Thymus (tissue), 11 donors: ENCODE data around the gene COLQ. TPM values are rescaled to one million over a fixed set of nuclear protein-coding genes. Genes with fewer than 3 reads are reported as not detected.
"Not testable (repeated sequence)": the region's sequence is repeated elsewhere in the genome, so short reads cannot be mapped to it uniquely, and the experiment has no call there.

Experiments used
- DNase-seq, 9 donors: peaks; one replicate each; pipeline ENCODE4 v3.0.0-alpha.2; 2013; ENCODE audit warnings: low spot score in 9 of 9, low read depth in 6 of 9, missing footprints in 1 of 9
- H3K27ac ChIP-seq, 2 donors: one replicate each; pipeline ENCODE4 v1.5.1; 2013; ENCODE audit warnings: control low read depth in 1 of 2, low read depth in 1 of 2, low read length in 1 of 2, mild to moderate bottlenecking in 1 of 2, moderate library complexity in 1 of 2
- H3K27me3 ChIP-seq, 2 donors: one replicate each; pipeline ENCODE4 v1.5.1; 2013; ENCODE audit warnings: low read length in 1 of 2; ENCODE audit not compliant: control insufficient read depth in 2 of 2, insufficient read depth in 1 of 2
- H3K36me3 ChIP-seq, 2 donors: one replicate each; pipeline ENCODE4 v1.5.1; 2013; ENCODE audit warnings: low read length in 1 of 2, mild to moderate bottlenecking in 1 of 2, moderate library complexity in 1 of 2; ENCODE audit not compliant: control insufficient read depth in 2 of 2, insufficient read depth in 2 of 2
- H3K4me1 ChIP-seq, 2 donors: one replicate each; pipeline ENCODE4 v1.5.1; 2013; ENCODE audit warnings: low read length in 2 of 2; ENCODE audit not compliant: control insufficient read depth in 2 of 2, insufficient read depth in 2 of 2
- H3K4me3 ChIP-seq, 2 donors: one replicate each; pipeline ENCODE4 v1.5.1; 2013; ENCODE audit warnings: low read length in 2 of 2, control low read depth in 1 of 2, mild to moderate bottlenecking in 1 of 2
- H3K9me3 ChIP-seq, 2 donors: one replicate each; pipeline ENCODE4 v1.5.1; 2013; ENCODE audit warnings: low read length in 1 of 2, mild to moderate bottlenecking in 1 of 2; ENCODE audit not compliant: control insufficient read depth in 2 of 2, insufficient read depth in 1 of 2
- WGBS: extraction: QIAGEN DNeasy Blood & Tissue Kit; methylation state at CpG from one replicate; pipeline ENCODE4 v1.1.7; 2013; 5-methylcytosine and 5-hydroxymethylcytosine counted together
- polyA plus RNA-seq: library from polyadenylated mRNA; stranded (reverse); fragments of 200-250 nt; gene quantifications from one replicate; pipeline ENCODE4 v1.2.3, GENCODE V29; 2013
- total RNA-seq: library from RNA; stranded (reverse); fragments of 120-200 nt; gene quantifications from one replicate; pipeline ENCODE4 v1.2.4, GENCODE V29; 2013
- donor health status: healthy.

The COLQ gene
- total and polyA plus RNA-seq, 2 donors = 4.2 to 6.2 TPM

DNA sequence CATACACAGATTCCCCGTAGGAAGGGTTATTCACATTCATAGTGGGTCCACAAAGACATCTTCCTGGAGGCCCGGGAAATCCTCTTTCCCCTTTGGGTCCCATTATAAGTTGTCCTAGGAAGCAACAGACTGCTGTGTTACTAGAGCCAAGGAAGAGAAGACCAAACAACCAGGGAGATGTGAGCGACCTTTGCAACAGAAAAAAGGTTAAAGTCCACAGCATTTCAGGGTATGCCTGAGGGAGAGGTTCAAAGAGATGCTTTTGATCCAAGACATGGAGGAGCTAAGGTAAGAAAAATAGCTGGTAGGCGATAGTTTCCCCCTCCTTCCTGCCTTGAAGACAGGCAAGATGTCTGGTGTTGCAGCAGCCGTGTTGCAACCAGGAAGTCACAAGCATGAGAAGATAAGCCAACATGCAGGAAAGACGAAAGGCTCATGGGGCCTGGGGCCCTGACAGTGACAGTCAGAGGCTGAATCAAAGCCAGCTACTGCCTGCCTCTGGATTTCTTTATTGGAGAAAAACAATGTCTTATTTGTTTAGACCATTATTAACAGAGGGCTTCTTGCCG lies 63.2 kb downstream of the COLQ start:
- H3K4me3 ChIP-seq = no peak overlapping the region
- H3K4me1 ChIP-seq = peaks cover 9 to 21% of the 10 kb centered on the region in 2 donors
- no peak for DNase-seq
- no peak overlapping the region for H3K27ac ChIP-seq
- no peaks in the 10 kb centered on the region for H3K36me3 ChIP-seq
- H3K9me3 ChIP-seq = no peaks in the 10 kb centered on the region
- H3K27me3 ChIP-seq = no peaks in the 10 kb centered on the region
- WGBS = 94% methylated on average over 7 of the region's 7 CpGs

DNA sequence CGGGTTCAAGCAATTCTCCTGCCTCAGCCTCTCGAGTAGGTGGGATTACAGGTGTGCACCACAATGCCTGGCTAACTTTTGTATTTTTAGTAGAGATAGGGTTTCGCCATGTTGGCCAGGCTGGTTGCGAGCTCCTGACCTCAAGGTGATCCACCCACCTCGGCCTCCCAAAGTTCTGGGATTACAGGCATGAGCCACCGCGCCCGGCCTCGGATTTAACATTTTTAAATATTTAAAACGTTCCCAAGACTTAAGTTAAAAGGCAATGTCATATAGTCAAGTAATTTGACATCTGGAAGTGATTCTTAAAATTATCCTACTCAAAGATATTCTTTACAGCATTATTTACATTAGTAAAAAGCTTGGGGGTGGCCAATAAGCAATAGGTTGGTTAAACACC lies 64.6 kb downstream of the COLQ start:
- not testable (repeated sequence) for H3K4me3 ChIP-seq, H3K27me3 ChIP-seq, H3K27ac ChIP-seq, H3K36me3 ChIP-seq, DNase-seq, H3K9me3 ChIP-seq
- 97% methylated on average over 10 of the region's 10 CpGs for WGBS
- H3K4me1 ChIP-seq = peaks cover 9 to 11% of the 10 kb centered on the region in 2 donors

- no peaks in the 10 kb centered on the region for H3K36me3 ChIP-seq
Observed at GRCh38 chr3:15456321-15456720, 65.2 kb downstream of the COLQ start.

GRCh38 chr3:15455756-15456155 lies 65.8 kb downstream of the COLQ start:
- peaks cover under 1 to 1% of the 10 kb centered on the region in 2 donors for H3K4me1 ChIP-seq
- H3K36me3 ChIP-seq = no peaks in the 10 kb centered on the region
- WGBS = 97% methylated on average over 7 of the region's 7 CpGs
- H3K4me3 ChIP-seq = no peak overlapping the region
- no peaks in the 10 kb centered on the region for H3K27me3 ChIP-seq
- no peaks in the 10 kb centered on the region for H3K9me3 ChIP-seq
- DNase-seq = no peak
- no peak overlapping the region for H3K27ac ChIP-seq

More at GRCh38 chr3:15456321-15456720, 65.2 kb downstream of the COLQ start:
- DNase-seq = no peak
- no peak overlapping the region for H3K4me3 ChIP-seq
- H3K27ac ChIP-seq = no peak overlapping the region
- H3K4me1 ChIP-seq = peaks cover 6 to 7% of the 10 kb centered on the region in 2 donors
- 97% methylated on average over 2 of the region's 2 CpGs for WGBS
- H3K27me3 ChIP-seq = no peaks in the 10 kb centered on the region
- H3K9me3 ChIP-seq = no peaks in the 10 kb centered on the region

GRCh38 chr3:15454965-15455364 lies 66.5 kb downstream of the COLQ start:
- Histone ChIP-seq H3K36me3 (no peaks in the 10 kb centered on the region), H3K9me3 (no peaks in the 10 kb centered on the region), H3K4me1 (no peaks in the 10 kb centered on the region), H3K27ac (no peak overlapping the region), H3K4me3 (no peak overlapping the region), H3K27me3 (no peaks in the 10 kb centered on the region)
- no peak for DNase-seq

GRCh38 chr3:15453991-15454625 lies 67.4 kb downstream of the COLQ start:
- H3K27ac ChIP-seq = no peak overlapping the region
- H3K4me3 ChIP-seq = no peak overlapping the region
- H3K27me3 ChIP-seq = no peaks in the 10 kb centered on the region
- H3K9me3 ChIP-seq = no peaks in the 10 kb centered on the region
- no peak for DNase-seq
- no peaks in the 10 kb centered on the region for H3K4me1 ChIP-seq
- WGBS = 90% methylated on average over 9 of the region's 9 CpGs
- H3K36me3 ChIP-seq = no peaks in the 10 kb centered on the region

- DNase-seq = no peak
- WGBS = 97% methylated on average over 8 of the region's 8 CpGs
- H3K4me3 ChIP-seq = no peak overlapping the region
- H3K27ac ChIP-seq = no peak overlapping the region
- no peaks in the 10 kb centered on the region for H3K4me1 ChIP-seq
- H3K27me3 ChIP-seq = no peaks in the 10 kb centered on the region
- no peaks in the 10 kb centered on the region for H3K36me3 ChIP-seq
- no peaks in the 10 kb centered on the region for H3K9me3 ChIP-seq
Observed at GRCh38 chr3:15453501-15453900, 68.0 kb downstream of the COLQ start.

- no peaks in the 10 kb centered on the region for H3K9me3 ChIP-seq
- DNase-seq = no peak
- H3K27ac ChIP-seq = no peak overlapping the region
- H3K27me3 ChIP-seq = no peaks in the 10 kb centered on the region
- no peak overlapping the region for H3K4me3 ChIP-seq
- H3K4me1 ChIP-seq = no peaks in the 10 kb centered on the region
- WGBS = 96% methylated on average over 5 of the region's 5 CpGs
- H3K36me3 ChIP-seq = no peaks in the 10 kb centered on the region
Observed at GRCh38 chr3:15452961-15453360, 68.5 kb downstream of the COLQ start.

GRCh38 chr3:15452156-15452555 lies 69.3 kb downstream of the COLQ start:
- no peak overlapping the region for H3K4me3 ChIP-seq
- H3K9me3 ChIP-seq = no peaks in the 10 kb centered on the region
- no peaks in the 10 kb centered on the region for H3K4me1 ChIP-seq
- DNase-seq = no peak
- H3K27me3 ChIP-seq = no peaks in the 10 kb centered on the region
- H3K27ac ChIP-seq = no peak overlapping the region
- H3K36me3 ChIP-seq = no peaks in the 10 kb centered on the region
- WGBS = 92% methylated on average over 9 of the region's 9 CpGs
